Panc1 (cell line): ENCODE data around the gene TFF3. TPM values are rescaled to one million over a fixed set of nuclear protein-coding genes. Genes with fewer than 3 reads are reported as not detected.

Experiments used
- ATAC-seq: fragments of 200-7000 bp; cut with Tn5 transposase; 2 replicates; pipeline ENCODE4 v1.9.1; 2020; ENCODE audit warnings: mild to moderate bottlenecking, moderate library complexity
- BruUV-seq: library from RNA; stranded (reverse); fragments of 400-500 nt; replicated peaks from 2 replicates; lab custom pipeline; 2021; lab: Mats Ljungman, UMichigan
- CTCF ChIA-PET: fragments of 300-600 bp; sonication (Branson Sonifier 250); formaldehyde crosslinking; loops from one replicate; lab custom pipeline; 2022; ENCODE audit warnings: antibody characterized with exemption; lab: Charles Lee
- POLR2A ChIA-PET: fragments of 300-600 bp; sonication (Branson Sonifier 250); formaldehyde crosslinking; loops from one replicate; lab custom pipeline; 2022; ENCODE audit warnings: antibody characterized with exemption; lab: Charles Lee
- DNase-seq: peaks from one replicate; pipeline ENCODE4 v3.0.0-alpha.2; 2010; ENCODE audit warnings: low read depth, low spot score
- H3K27ac ChIP-seq: 2 replicates; pipeline ENCODE4 v1.5.1; 2011; ENCODE audit warnings: mild to moderate bottlenecking, low read length, inconsistent platforms
- H3K27me3 ChIP-seq: fragments of 200-500 bp; sonication (Bioruptor generic); 2 replicates; pipeline ENCODE4 v1.6.0; 2014; ENCODE audit warnings: low read length, inconsistent platforms; ENCODE audit not compliant: control insufficient read depth, insufficient read depth
- H3K36me3 ChIP-seq: fragments of 200-500 bp; sonication (Bioruptor generic); 2 replicates; pipeline ENCODE4 v1.5.1; 2014; ENCODE audit warnings: inconsistent platforms, mild to moderate bottlenecking, low read length, moderate library complexity; ENCODE audit not compliant: control insufficient read depth, insufficient read depth
- H3K4me1 ChIP-seq: 2 replicates; pipeline ENCODE4 v1.5.1; 2011; ENCODE audit warnings: inconsistent platforms, mild to moderate bottlenecking, low read length, moderate library complexity; ENCODE audit not compliant: control insufficient read depth, insufficient read depth
- H3K4me3 ChIP-seq, 2 experiments: 2 replicates each; pipeline ENCODE4 v1.5.1; 2011 to 2012; ENCODE audit warnings: low read depth in 2 of 2, low read length in 2 of 2, mild to moderate bottlenecking in 2 of 2, inconsistent platforms in 1 of 2, moderate library complexity in 1 of 2
- H3K9me3 ChIP-seq: fragments of 200-500 bp; sonication (Bioruptor generic); 2 replicates; pipeline ENCODE4 v1.5.1; 2014; ENCODE audit warnings: low read depth, mild to moderate bottlenecking, inconsistent platforms, low read length, moderate library complexity; ENCODE audit not compliant: control insufficient read depth, insufficient read depth
- CTCF ChIP-seq: fragments of 450-650 bp; IDR thresholded peaks from 2 replicates; pipeline ENCODE4 v1.5.1; 2017; ENCODE audit warnings: mild to moderate bottlenecking
- POLR2AphosphoS5 ChIP-seq: IDR thresholded peaks from 2 replicates; pipeline ENCODE4 v1.6.1; 2012; ENCODE audit warnings: mild to moderate bottlenecking, low read depth, low read length, moderate library complexity
- REST ChIP-seq, 2 experiments: IDR thresholded peaks; 2 replicates each; pipeline ENCODE4 v1.6.1; 2011 to 2012; ENCODE audit warnings: low read depth in 2 of 2, control low read depth in 1 of 2, low read length in 1 of 2, mild to moderate bottlenecking in 1 of 2, moderate library complexity in 1 of 2; ENCODE audit not compliant: insufficient read depth in 1 of 2
- SIN3A ChIP-seq: IDR thresholded peaks from 2 replicates; pipeline ENCODE4 v1.6.1; 2012; ENCODE audit warnings: low read depth, mild to moderate bottlenecking, low read length, moderate library complexity, borderline replicate concordance; ENCODE audit not compliant: insufficient read depth
- TCF7L2 ChIP-seq: IDR thresholded peaks from 2 replicates; pipeline ENCODE4 v1.6.1; 2011; ENCODE audit warnings: mild to moderate bottlenecking, low read depth, low read length, inconsistent platforms
- in situ Hi-C: cut with HindIII; loops from 2 replicates; pipeline ENCODE4 v1.10.0; 2016; ENCODE audit warnings: low sequenced_read_pairs, low pct_unique_long_range_greater_than_20kb
- intact Hi-C: fragments of 100-400 bp; cut with micrococcal nuclease; formaldehyde crosslinking; loops from one replicate; pipeline ENCODE4 v1.10.0; 2022; ENCODE audit not compliant: unreplicated experiment
- total RNA-seq: library from RNA; stranded (reverse); gene quantifications from one replicate; pipeline ENCODE4 v1.2.1, GENCODE V29; 2021; ENCODE audit not compliant: unreplicated experiment

The TFF3 gene
- total RNA-seq, 1 experiment from 2014 or later, result 8.9 TPM

GRCh38 chr21:42291751-42292562 is 23.3 kb downstream of the TFF3 start:
- no TSS peak for BruUV-seq
- Histone ChIP-seq H3K9me3 (no peaks in the 10 kb centered on the region), H3K36me3 (no peaks in the 10 kb centered on the region), H3K4me3 (no peak overlapping the region), H3K4me1 (no peaks in the 10 kb centered on the region), H3K27me3 (no peaks in the 10 kb centered on the region), H3K27ac (no peak overlapping the region)
- ChIA-PET POLR2A (no interaction called here), CTCF (interaction anchor here (0.5 kb wide), 1 partner anchor 18 kb away, joined by 3 read pairs; no protein-coding TSS in a partner anchor)
- intact Hi-C loops, result no loop called here
- DNase-seq, result no peak
- in situ Hi-C loops, result no loop called here
- ATAC-seq, result no peak
- TF ChIP-seq POLR2AphosphoS5 (no peak), SIN3A (no peak), REST (IDR thresholded peaks at IDR 0.05; ENCODE audit: insufficient read depth in 1 of 2, low read depth in 2 of 2, low read length in 1 of 2) (no peak), CTCF (no peak), TCF7L2 (no peak)

- DNase-seq, result no peak
- H3K27me3 ChIP-seq, result no peaks in the 10 kb centered on the region
- TF ChIP-seq REST (IDR thresholded peaks at IDR 0.05; ENCODE audit: insufficient read depth in 1 of 2, low read depth in 2 of 2, low read length in 1 of 2), result no peak
- TF ChIP-seq CTCF, result no peak
- TF ChIP-seq TCF7L2, result no peak
- TF ChIP-seq SIN3A, result no peak
- no peak for TF ChIP-seq POLR2AphosphoS5
- no TSS peak for BruUV-seq
- ATAC-seq, result no peak
- H3K4me3 ChIP-seq, result no peak overlapping the region
- no peak overlapping the region for H3K27ac ChIP-seq
- H3K9me3 ChIP-seq, result no peaks in the 10 kb centered on the region
- intact Hi-C loops (no loop called here), in situ Hi-C loops (no loop called here)
- no peaks in the 10 kb centered on the region for H3K36me3 ChIP-seq
- no peaks in the 10 kb centered on the region for H3K4me1 ChIP-seq
- CTCF ChIA-PET, result interaction anchor here (0.5 kb wide), 1 partner anchor 18 kb away, joined by 3 read pairs; no protein-coding TSS in a partner anchor
- POLR2A ChIA-PET, result no interaction called here
Observed at GRCh38 chr21:42291003-42291750, 24.0 kb downstream of the TFF3 start.
